GM10266 (cell line): ENCODE measurements around the gene PTEN.

Source experiments
- DNase-seq: peaks from one replicate; pipeline ENCODE4 v3.0.0; 2012; ENCODE audit errors: extremely low spot score
- TF ChIP-seq, protein P1 (sequence below): IDR thresholded peaks from 2 replicates; pipeline ENCODE4 v1.5.1; 2012; ENCODE audit warnings: mild to moderate bottlenecking, low read depth; ENCODE audit not compliant: control insufficient read depth, insufficient read depth; ENCODE audit errors: missing control alignments

Gene PTEN

GRCh38 chr10:87930141-87930540, 66.7 kb downstream of the PTEN start:
- DNase-seq: no peak

GRCh38 chr10:87930934-87931835, 67.8 kb downstream of the PTEN start:
- DNase-seq: peak; percentile 22
- TF ChIP-seq, protein P1, sequence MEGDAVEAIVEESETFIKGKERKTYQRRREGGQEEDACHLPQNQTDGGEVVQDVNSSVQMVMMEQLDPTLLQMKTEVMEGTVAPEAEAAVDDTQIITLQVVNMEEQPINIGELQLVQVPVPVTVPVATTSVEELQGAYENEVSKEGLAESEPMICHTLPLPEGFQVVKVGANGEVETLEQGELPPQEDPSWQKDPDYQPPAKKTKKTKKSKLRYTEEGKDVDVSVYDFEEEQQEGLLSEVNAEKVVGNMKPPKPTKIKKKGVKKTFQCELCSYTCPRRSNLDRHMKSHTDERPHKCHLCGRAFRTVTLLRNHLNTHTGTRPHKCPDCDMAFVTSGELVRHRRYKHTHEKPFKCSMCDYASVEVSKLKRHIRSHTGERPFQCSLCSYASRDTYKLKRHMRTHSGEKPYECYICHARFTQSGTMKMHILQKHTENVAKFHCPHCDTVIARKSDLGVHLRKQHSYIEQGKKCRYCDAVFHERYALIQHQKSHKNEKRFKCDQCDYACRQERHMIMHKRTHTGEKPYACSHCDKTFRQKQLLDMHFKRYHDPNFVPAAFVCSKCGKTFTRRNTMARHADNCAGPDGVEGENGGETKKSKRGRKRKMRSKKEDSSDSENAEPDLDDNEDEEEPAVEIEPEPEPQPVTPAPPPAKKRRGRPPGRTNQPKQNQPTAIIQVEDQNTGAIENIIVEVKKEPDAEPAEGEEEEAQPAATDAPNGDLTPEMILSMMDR: no peak

More at GRCh38 chr10:87930141-87930540, 66.7 kb downstream of the PTEN start:
- TF ChIP-seq, protein P1: no peak

GRCh38 chr10:87931836-87932230, 68.4 kb downstream of the PTEN start:
- no peak for DNase-seq
- TF ChIP-seq, protein P1: no peak

DNA sequence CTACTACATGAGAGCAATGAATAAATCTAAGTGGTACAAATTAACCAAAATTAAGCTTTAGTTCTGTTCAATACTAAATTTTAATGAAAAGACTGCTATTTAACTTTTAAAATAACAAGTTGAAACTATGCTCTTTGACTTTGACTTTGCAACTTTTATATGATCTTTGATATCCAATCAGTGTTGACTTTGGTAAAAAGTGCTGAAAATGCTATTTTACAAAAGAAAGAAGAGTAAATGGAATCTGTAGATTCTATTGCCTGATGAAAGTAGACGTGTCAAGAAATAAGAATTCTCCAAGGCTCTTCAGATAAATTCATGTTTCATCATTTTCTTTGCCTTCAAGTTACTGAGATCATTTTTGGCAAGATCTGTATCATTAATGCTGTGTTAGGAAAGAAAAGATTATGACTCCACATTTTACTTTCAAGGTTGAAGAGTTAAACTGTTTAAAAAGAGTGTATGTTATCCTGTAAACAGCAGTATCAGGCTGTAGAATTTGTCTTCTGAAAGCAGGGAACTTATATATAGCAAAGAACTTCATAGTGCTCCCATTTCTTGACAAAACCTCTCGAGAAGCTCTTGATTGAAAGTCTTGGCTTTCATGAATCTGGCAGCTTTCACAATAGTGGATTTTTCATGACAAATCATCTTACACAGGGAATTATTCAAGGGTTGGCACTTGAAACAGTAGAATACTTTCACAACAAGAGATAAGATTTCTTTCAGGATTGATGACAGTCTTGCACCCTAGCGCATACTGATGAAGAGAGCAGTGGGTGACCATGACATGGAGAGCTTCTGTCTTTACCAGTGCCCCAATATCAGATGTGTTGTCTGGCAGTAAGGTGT, 72.1 kb downstream of the PTEN start:
- TF ChIP-seq, protein P1: no peak
- DNase-seq: no peak

GRCh38 chr10:87940210-87940609, 76.8 kb downstream of the PTEN start:
- TF ChIP-seq, protein P1: no peak
- DNase-seq: no peak

DNA sequence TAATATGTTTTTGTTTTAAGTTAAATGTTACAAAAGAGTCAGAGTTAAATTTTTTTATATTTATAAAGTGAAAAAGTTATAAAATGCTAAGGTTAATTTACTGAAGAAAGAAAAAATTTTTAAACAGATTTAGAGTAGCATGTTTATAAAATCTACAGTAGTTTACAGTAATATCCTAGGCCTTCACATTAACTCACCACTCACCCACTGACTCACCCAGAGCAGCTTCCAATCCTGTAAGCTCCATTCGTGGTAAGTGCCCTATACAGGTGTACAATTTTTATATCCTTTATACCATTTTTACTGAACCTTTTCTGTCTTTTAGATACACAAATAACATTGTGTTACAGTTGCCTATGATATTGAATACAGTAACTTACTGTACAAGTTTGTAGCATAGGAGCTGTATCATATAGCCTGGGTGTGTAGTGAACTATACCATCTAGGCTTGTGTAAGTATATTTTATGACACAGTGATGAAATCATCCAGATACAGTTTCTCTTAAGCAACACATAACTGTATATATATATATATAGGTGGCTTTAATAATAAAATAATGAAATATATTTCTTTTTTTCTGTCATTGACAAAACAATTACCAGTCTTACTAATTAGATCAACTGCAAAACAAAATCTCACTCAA, 79.6 kb downstream of the PTEN start:
- DNase-seq: no peak
- TF ChIP-seq, protein P1: no peak
